Measurements from ENCODE around the gene HGF. TPM values are rescaled to one million over a fixed set of nuclear protein-coding genes. Genes with fewer than 3 reads are reported as not detected.
A peak's percentile ranks its signal among the peaks of the same experiment; 100 is the strongest.

HGF gene
- total RNA-seq, 2 donors from 2014 or later = 12.6 to 35.7 TPM

DNA sequence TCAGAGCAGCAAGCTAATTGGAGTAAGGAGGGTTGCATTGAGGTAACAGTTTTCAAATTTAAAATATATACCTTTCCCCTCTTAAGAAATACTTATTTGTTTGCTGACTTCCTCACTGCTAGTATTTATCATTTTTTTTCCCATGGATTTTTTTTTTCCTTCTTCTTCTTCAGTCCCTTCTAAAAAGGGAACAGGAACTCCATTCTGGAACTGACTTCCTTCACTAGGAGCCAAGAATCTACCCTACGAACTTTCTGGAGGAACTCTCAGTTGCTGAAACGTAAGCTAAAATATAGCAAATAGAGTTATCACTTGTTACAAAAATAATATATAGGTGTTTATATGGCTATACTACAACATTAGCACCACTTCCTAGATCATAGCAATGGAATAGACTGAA, 95.4 kb downstream of the HGF start:
- ATAC-seq (ENCODE audit: insufficient number of reproducible peaks, low FRiP score, low read depth) (no peak), DNase-seq (ENCODE audit: low spot score) (no peak)
- Histone ChIP-seq H3K27ac (peak overlapping the region; percentile 15 to 66), H3K4me1 (ENCODE audit: control insufficient read depth in 1 of 2, low read depth in 2 of 2) (peaks cover 16 to 47% of the 10 kb centered on the region in 2 donors), H3K9me3 (no peaks in the 10 kb centered on the region), H3K27me3 (replicated peaks; ENCODE audit: insufficient read depth) (no peaks in the 10 kb centered on the region), H3K4me3 (no peak overlapping the region), H3K36me3 (no peaks in the 10 kb centered on the region)
- TF ChIP-seq, protein P1, sequence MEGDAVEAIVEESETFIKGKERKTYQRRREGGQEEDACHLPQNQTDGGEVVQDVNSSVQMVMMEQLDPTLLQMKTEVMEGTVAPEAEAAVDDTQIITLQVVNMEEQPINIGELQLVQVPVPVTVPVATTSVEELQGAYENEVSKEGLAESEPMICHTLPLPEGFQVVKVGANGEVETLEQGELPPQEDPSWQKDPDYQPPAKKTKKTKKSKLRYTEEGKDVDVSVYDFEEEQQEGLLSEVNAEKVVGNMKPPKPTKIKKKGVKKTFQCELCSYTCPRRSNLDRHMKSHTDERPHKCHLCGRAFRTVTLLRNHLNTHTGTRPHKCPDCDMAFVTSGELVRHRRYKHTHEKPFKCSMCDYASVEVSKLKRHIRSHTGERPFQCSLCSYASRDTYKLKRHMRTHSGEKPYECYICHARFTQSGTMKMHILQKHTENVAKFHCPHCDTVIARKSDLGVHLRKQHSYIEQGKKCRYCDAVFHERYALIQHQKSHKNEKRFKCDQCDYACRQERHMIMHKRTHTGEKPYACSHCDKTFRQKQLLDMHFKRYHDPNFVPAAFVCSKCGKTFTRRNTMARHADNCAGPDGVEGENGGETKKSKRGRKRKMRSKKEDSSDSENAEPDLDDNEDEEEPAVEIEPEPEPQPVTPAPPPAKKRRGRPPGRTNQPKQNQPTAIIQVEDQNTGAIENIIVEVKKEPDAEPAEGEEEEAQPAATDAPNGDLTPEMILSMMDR (IDR thresholded peaks at IDR 0.05) = no peak

DNA sequence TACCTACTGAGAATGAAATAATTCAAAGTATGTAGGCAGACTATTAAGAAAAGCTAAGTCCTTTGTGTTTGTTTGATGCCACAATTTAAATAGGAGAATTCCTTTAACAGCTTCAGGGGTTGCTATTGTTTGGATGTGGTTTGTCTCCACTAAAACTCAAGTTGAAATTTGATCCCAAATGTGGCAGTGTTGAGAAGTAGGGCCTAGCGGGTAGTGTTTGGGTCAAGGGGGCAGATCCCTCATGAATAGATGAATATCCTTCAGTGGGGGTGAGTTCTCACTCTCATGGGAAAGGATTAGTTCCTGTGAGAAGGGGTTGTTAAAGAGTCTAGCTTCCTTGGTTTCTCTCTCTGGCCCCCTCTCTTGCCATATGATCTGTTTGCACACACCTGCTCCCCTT, 97.0 kb downstream of the HGF start:
- H3K36me3 ChIP-seq = no peaks in the 10 kb centered on the region
- DNase-seq (ENCODE audit: low spot score) (no peak), ATAC-seq (ENCODE audit: insufficient number of reproducible peaks, low FRiP score, low read depth) (no peak)
- H3K27ac ChIP-seq = no peak overlapping the region
- no peaks in the 10 kb centered on the region for H3K27me3 ChIP-seq (replicated peaks; ENCODE audit: insufficient read depth)
- TF ChIP-seq, protein P1 (IDR thresholded peaks at IDR 0.05) = no peak
- H3K4me3 ChIP-seq = no peak overlapping the region
- no peaks in the 10 kb centered on the region for H3K9me3 ChIP-seq
- peaks cover 16 to 47% of the 10 kb centered on the region in 2 donors for H3K4me1 ChIP-seq (ENCODE audit: control insufficient read depth in 1 of 2, low read depth in 2 of 2)

DNA sequence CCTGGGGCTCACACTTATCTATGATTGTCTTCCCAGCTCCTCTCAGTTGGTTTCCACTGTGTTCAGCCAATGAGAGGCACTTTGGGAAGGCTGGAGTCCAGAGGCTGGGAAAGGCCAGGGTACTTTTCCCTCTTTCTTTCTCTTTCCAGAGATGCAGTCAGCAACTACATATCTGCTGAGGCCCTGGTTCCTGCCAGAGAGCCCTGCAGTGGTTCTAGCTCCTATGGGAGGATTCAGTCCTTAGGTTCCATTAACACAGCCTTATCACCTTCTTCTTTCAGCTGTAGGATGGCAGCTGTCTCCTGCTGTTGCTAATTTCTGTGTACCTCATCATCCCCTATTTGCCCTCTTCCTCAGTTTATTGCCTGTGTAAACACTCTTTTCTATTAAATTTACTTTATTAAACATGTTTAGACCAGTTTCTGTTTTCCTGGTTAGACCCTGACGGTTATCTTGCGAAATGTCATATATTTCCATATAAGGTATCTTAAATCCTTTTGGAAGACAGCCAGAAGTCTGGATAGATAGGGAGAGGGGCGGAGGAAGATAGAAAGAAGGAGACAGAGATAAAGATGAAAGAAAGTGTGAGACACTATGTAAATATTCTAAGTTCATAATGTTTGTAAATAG, 100.3 kb downstream of the HGF start:
- H3K27ac ChIP-seq = peak overlapping the region; percentile 2 to 13
- H3K36me3 ChIP-seq = no peaks in the 10 kb centered on the region
- ATAC-seq (ENCODE audit: insufficient number of reproducible peaks, low FRiP score, low read depth) = no peak

DNA sequence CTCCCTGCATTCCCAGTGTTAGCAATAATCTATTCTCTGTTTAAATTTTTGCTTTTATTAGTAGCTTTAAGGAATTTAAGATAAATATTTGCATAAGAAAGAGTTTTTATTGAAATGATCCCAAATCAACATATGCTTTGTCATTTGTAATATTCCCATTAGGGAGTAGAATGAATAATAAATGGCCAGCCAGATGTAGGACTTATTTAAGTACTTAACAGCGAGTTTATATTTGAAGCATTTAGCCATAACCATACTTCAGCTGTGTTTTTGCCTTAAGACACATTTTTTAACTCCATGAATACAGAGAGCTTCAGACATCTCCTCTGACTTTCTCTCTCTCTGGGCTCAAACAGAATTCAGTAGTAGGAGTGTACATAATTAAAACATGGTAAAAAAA, 103.6 kb downstream of the HGF start:
- Histone ChIP-seq H3K27me3 (replicated peaks; ENCODE audit: insufficient read depth) (no peaks in the 10 kb centered on the region), H3K36me3 (no peaks in the 10 kb centered on the region), H3K4me3 (no peak overlapping the region), H3K9me3 (no peaks in the 10 kb centered on the region), H3K4me1 (ENCODE audit: control insufficient read depth in 1 of 2, low read depth in 2 of 2) (peaks cover 24 to 26% of the 10 kb centered on the region in 2 donors), H3K27ac (no peak overlapping the region)
- ATAC-seq (ENCODE audit: insufficient number of reproducible peaks, low FRiP score, low read depth) (no peak), DNase-seq (ENCODE audit: low spot score) (no peak)
- TF ChIP-seq, protein P1 (IDR thresholded peaks at IDR 0.05) = no peak

More for the DNA sequence above, 100.3 kb downstream of the HGF start:
- no peak for DNase-seq (ENCODE audit: low spot score)
- no peaks in the 10 kb centered on the region for H3K27me3 ChIP-seq (replicated peaks; ENCODE audit: insufficient read depth)
- H3K9me3 ChIP-seq = no peaks in the 10 kb centered on the region
- TF ChIP-seq, protein P1 (IDR thresholded peaks at IDR 0.05) = no peak
- H3K4me1 ChIP-seq (ENCODE audit: control insufficient read depth in 1 of 2, low read depth in 2 of 2) = peaks cover 8 to 22% of the 10 kb centered on the region in 2 donors
- H3K4me3 ChIP-seq = no peak overlapping the region

DNA sequence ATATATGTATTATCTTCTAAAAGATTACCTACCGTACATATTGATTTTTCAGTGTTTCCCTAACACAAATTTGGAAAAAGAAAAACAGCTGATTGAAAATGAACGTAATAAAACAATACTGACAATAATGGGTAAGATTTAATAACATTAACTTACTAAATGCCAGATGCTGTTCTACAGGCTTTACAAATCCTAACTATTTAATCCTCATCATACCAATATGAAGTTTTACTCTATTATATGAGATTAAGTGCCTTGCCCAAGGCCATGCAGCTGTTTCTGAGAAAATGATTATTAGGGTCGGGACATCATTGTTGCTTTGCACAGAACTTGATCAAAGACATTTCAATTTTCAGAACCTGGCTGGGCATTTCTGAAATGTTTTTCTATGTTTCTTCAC, 104.6 kb downstream of the HGF start:
- Histone ChIP-seq H3K4me1 (ENCODE audit: control insufficient read depth in 1 of 2, low read depth in 2 of 2) (peaks cover 22 to 23% of the 10 kb centered on the region in 2 donors), H3K9me3 (no peaks in the 10 kb centered on the region), H3K4me3 (no peak overlapping the region), H3K27me3 (replicated peaks; ENCODE audit: insufficient read depth) (no peaks in the 10 kb centered on the region), H3K36me3 (no peaks in the 10 kb centered on the region), H3K27ac (no peak overlapping the region)
- ATAC-seq (ENCODE audit: insufficient number of reproducible peaks, low FRiP score, low read depth) (no peak), DNase-seq (ENCODE audit: low spot score) (no peak)
- TF ChIP-seq, protein P1 (IDR thresholded peaks at IDR 0.05) = no peak
